GM12873 (cell line): ENCODE results near the gene SYNDIG1.

ENCODE experiments used
- TF ChIP-seq, protein P1 (sequence below): IDR thresholded peaks from 2 replicates; pipeline ENCODE4 v1.5.1; 2012; ENCODE audit warnings: low read depth, mild to moderate bottlenecking, moderate library complexity, low read length, control low read depth; ENCODE audit not compliant: insufficient read depth; ENCODE audit errors: missing control alignments

The SYNDIG1 gene

DNA sequence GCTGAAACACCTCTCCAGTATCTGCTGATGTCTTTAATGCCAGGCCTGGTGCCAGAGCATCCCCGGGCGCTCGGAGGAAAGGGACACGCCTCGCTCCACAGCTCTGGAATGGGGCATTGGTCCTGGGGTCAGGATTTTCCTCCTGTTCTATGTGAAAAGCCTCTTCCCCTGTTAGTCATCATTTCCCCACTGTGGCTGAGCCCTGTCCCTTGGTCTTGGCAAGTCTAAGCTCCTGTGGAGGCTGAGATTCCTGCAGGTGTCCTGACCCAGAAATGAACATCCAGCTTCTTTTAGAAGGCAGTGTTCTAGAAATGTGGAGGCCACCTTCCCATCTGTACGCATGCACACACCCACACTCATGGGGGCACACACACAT, 19.4 kb downstream of the SYNDIG1 start:
- TF ChIP-seq, protein P1, sequence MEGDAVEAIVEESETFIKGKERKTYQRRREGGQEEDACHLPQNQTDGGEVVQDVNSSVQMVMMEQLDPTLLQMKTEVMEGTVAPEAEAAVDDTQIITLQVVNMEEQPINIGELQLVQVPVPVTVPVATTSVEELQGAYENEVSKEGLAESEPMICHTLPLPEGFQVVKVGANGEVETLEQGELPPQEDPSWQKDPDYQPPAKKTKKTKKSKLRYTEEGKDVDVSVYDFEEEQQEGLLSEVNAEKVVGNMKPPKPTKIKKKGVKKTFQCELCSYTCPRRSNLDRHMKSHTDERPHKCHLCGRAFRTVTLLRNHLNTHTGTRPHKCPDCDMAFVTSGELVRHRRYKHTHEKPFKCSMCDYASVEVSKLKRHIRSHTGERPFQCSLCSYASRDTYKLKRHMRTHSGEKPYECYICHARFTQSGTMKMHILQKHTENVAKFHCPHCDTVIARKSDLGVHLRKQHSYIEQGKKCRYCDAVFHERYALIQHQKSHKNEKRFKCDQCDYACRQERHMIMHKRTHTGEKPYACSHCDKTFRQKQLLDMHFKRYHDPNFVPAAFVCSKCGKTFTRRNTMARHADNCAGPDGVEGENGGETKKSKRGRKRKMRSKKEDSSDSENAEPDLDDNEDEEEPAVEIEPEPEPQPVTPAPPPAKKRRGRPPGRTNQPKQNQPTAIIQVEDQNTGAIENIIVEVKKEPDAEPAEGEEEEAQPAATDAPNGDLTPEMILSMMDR, result no peak

DNA sequence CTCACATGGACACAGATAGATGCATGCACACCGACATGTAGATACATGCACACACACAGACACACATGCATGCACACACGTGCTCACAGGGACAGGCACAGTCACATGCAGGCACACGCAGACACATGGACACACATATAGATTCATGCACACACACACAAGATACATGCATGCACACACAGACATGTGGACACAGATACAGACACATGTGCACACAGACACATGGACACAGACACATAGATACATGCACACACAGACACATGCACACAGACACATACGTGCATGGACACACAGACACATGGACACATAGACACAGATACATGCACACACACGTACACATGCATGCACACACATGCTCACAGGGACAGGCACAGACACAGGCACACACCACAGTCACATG, 19.8 kb downstream of the SYNDIG1 start:
- TF ChIP-seq, protein P1, result no peak

DNA sequence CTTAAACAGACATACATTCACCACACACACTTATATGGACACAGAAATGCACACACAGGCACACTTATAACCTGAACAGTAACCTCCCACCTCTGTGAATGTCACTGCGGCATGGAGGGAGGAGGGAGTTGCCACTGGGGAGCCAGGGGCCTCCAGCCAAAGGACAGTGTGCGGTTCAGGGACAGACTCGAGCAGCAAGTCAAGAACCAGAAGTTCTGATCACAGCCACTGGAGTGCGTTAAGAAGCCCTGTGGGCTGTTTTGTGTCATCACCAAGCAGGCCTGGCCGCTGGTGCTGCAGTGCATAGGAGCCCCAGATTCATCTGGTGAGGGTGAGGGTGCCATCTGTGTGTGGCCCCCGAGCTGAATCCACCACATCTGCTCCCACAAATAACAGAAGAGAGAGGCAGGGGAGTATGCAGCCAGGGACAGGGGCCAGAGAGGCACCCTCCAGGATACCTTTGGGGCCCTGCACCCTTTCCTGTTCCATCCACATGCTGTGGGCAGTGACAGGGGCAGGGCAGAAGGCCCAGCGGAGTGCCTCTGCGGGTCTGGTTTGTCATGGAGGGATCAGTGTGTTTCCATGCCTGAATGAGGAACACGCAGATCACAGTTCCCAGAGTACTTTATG, 20.3 kb downstream of the SYNDIG1 start:
- TF ChIP-seq, protein P1, result no peak

DNA sequence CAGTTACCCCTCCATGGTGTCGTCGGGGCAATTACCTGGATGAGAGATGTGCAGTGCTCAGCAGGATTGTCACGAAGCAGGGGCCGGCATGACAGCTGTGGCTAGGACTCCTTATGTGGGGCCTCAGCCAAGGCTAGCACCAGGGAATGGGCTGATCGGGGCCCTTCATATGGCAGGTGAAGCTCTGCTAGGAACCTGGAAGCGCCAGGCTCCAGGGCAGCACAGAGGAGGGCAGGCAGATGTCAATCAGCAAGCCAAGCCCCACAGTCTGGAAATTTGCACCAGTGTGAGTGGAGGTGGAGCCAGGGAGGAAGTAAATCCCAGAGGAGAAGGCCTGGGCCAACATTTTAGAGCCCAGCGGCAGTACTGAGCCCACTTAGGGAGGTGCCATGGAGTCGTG, 21.2 kb downstream of the SYNDIG1 start:
- TF ChIP-seq, protein P1, result no peak

DNA sequence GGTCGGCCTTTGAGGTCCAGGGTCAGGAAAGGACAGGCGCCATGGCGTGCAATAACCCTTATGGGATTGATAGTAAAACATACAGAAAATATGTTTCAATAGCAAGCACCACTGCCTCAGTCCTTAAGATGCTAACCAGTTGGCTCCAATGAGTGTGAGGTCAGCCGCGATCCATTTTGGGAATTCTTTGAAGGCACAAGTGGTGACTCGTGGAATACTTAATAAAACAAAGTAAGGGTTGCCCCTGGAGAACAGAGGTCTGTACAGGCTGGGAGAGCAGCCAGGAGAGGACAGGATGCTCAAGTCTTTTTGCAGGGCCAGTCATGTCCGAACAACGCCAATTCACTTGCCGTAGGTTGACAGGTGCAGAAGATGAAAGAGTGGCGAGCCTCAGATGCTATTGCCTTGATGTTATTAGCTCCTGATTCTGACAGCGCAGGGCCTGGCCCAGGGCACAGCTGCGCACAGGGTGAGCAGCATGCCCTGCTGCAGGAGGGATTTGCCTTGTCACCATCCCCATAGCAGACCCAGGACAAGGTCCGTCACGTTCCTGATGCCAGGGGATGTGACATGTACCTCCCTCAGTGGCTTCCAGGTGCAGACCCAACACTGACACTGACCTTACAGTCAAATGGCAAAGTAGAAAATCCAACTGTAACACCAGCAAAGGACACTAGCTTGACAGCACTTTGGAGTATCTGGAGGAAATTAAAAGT, 21.8 kb downstream of the SYNDIG1 start:
- TF ChIP-seq, protein P1, result no peak

DNA sequence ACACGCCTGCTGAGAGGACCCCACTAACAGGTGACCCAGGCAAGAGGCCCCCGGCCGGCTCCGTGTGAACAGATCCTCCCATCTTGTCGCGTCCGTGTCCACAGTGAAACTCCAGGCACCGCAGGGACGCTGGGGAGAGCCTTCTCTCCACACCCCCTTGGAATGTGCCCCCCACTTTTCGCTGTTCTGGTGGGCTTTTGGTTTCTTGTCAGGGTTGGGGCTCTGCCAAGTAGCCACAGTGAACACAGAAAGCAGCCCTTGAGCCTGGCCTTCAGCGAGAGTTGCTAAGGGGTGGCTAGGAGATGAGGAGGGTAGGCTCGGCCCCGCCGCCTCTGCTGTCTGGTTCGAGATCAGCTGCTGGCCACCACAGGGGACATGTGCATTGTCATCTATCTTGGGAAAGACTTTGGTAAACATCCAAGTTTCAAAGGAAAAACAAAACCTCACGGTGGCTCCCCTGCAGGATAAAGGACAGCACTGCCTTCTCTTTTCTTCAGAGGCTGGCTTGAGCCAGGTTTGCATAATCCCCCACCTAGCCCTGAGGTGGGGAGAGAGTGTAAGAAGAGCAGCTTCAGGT, 22.7 kb downstream of the SYNDIG1 start:
- TF ChIP-seq, protein P1, result no peak

DNA sequence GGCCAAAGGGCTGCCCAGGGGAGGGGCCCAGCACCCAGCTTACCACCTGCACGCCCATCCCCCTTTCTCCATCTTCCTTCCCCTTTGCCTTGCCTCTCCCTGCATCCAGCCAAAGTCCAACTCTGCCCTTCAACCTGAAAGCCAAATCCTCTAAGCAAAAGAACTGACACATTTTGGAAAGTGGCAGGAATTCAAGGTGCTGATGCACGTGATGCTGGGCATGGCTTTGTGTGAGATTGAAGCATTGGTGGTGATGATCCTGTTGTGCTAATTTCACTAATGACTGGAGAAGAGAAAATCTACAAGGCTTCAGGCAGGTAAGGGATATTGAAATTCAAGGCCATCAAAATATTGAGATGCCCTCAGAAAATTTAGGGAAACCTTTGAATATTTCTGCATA, 23.3 kb downstream of the SYNDIG1 start:
- TF ChIP-seq, protein P1, result no peak
